ENCODE data around the gene DNHD1. TPM values are rescaled to one million over a fixed set of nuclear protein-coding genes. Genes with fewer than 3 reads are reported as not detected.

The DNHD1 gene
- total and polyA plus RNA-seq, 2 of the 13 experiments (the other 11 are each of a cell fraction or from before 2014, with no cell fraction given), result 2.7 to 9.3 TPM

- TF ChIP-seq PHB2 (IDR thresholded peaks at IDR 0.05; ENCODE audit: partially characterized antibody) (no peak), MBNL3 (CRISPR knock-in tag; conservative IDR thresholded peaks at IDR 0.05) (no peak), ZBTB49 (CRISPR knock-in tag; IDR thresholded peaks at IDR 0.05; ENCODE audit: borderline replicate concordance) (no peak), POGZ (CRISPR knock-in tag; IDR thresholded peaks at IDR 0.05) (peak; percentile 83), ZNF382 (CRISPR knock-in tag; IDR thresholded peaks at IDR 0.05; ENCODE audit: borderline replicate concordance) (no peak), MZF1 (CRISPR knock-in tag; IDR thresholded peaks at IDR 0.05; ENCODE audit: borderline replicate concordance) (no peak), SP5 (CRISPR knock-in tag; IDR thresholded peaks at IDR 0.05; ENCODE audit: borderline replicate concordance, low read depth) (0 out of 2 replicates have a peak, but pooled peaks have one; percentile 36), ZBTB37 (CRISPR knock-in tag; IDR thresholded peaks at IDR 0.05) (no peak)
- TF ChIP-seq, protein P1, sequence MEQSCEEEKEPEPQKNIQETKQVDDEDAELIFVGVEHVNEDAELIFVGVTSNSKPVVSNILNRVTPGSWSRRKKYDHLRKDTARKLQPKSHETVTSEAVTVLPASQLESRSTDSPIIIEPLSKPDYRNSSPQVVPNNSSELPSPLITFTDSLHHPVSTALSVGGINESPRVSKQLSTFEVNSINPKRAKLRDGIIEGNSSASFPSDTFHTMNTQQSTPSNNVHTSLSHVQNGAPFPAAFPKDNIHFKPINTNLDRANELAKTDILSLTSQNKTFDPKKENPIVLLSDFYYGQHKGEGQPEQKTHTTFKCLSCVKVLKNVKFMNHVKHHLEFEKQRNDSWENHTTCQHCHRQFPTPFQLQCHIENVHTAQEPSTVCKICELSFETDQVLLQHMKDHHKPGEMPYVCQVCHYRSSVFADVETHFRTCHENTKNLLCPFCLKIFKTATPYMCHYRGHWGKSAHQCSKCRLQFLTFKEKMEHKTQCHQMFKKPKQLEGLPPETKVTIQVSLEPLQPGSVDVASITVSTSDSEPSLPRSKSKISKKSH (CRISPR knock-in tag; IDR thresholded peaks at IDR 0.05; ENCODE audit: borderline replicate concordance), result no peak
- TF ChIP-seq, protein P2, sequence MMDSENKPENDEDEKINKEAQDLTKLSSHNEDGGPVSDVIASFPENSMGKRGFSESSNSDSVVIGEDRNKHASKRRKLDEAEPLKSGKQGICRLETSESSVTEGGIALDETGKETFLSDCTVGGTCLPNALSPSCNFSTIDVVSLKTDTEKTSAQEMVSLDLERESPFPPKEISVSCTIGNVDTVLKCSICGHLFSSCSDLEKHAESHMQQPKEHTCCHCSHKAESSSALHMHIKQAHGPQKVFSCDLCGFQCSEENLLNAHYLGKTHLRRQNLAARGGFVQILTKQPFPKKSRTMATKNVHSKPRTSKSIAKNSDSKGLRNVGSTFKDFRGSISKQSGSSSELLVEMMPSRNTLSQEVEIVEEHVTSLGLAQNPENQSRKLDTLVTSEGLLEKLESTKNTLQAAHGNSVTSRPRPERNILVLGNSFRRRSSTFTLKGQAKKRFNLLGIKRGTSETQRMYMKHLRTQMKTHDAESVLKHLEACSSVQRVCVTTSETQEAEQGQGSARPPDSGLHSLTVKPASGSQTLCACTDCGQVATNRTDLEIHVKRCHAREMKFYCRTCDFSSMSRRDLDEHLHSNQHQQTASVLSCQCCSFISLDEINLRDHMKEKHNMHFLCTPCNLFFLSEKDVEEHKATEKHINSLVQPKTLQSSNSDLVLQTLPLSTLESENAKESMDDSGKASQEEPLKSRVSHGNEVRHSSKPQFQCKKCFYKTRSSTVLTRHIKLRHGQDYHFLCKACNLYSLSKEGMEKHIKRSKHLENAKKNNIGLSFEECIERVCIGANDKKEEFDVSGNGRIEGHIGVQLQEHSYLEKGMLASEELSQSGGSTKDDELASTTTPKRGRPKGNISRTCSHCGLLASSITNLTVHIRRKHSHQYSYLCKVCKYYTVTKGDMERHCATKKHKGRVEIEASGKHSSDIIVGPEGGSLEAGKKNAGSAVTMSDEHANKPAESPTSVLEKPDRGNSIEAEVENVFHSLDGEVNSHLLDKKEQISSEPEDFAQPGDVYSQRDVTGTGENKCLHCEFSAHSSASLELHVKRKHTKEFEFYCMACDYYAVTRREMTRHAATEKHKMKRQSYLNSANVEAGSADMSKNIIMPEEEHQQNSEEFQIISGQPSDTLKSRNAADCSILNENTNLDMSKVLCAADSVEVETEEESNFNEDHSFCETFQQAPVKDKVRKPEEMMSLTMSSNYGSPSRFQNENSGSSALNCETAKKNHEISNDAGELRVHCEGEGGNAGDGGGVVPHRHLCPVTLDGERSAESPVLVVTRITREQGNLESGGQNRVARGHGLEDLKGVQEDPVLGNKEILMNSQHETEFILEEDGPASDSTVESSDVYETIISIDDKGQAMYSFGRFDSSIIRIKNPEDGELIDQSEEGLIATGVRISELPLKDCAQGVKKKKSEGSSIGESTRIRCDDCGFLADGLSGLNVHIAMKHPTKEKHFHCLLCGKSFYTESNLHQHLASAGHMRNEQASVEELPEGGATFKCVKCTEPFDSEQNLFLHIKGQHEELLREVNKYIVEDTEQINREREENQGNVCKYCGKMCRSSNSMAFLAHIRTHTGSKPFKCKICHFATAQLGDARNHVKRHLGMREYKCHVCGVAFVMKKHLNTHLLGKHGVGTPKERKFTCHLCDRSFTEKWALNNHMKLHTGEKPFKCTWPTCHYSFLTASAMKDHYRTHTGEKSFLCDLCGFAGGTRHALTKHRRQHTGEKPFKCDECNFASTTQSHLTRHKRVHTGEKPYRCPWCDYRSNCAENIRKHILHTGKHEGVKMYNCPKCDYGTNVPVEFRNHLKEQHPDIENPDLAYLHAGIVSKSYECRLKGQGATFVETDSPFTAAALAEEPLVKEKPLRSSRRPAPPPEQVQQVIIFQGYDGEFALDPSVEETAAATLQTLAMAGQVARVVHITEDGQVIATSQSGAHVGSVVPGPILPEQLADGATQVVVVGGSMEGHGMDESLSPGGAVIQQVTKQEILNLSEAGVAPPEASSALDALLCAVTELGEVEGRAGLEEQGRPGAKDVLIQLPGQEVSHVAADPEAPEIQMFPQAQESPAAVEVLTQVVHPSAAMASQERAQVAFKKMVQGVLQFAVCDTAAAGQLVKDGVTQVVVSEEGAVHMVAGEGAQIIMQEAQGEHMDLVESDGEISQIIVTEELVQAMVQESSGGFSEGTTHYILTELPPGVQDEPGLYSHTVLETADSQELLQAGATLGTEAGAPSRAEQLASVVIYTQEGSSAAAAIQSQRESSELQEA (CRISPR knock-in tag; IDR thresholded peaks at IDR 0.05; ENCODE audit: not compliant biosample characterization), result no peak
- TF ChIP-seq, protein P3, sequence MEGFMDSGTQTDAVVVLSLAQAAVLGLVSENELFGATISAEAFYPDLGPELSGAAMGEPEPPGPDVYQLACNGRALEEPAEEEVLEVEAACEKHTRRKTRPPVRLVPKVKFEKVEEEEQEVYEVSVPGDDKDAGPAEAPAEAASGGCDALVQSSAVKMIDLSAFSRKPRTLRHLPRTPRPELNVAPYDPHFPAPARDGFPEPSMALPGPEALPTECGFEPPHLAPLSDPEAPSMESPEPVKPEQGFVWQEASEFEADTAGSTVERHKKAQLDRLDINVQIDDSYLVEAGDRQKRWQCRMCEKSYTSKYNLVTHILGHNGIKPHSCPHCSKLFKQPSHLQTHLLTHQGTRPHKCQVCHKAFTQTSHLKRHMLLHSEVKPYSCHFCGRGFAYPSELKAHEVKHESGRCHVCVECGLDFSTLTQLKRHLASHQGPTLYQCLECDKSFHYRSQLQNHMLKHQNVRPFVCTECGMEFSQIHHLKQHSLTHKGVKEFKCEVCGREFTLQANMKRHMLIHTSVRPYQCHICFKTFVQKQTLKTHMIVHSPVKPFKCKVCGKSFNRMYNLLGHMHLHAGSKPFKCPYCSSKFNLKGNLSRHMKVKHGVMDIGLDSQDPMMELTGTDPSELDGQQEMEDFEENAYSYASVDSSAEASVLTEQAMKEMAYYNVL (CRISPR knock-in tag; IDR thresholded peaks at IDR 0.05; ENCODE audit: borderline replicate concordance), result 0 out of 2 replicates have a peak, but pooled peaks have one; percentile 35
These were observed 15.8 kb upstream of the DNHD1 start, which contains the start of the genes ARFIP2 and TIMM10B (continued) for GRCh38 chr11:6481012-6481923.

Measured in HepG2 (cell line).